Stomach (tissue), 4 donors: ENCODE measurements around the gene NAV2.

Source experiments
- EP300 ChIP-seq: sonication (generic); formaldehyde crosslinking; IDR thresholded peaks from one replicate; pipeline ENCODE4 v1.6.1; 2017; ENCODE audit warnings: antibody characterized with exemption
- POLR2A ChIP-seq, 4 donors: fragments of 450-650 bp; IDR thresholded peaks; one replicate each; pipeline ENCODE4 v1.6.1; 2016; ENCODE audit warnings: antibody characterized with exemption in 4 of 4, control low read depth in 2 of 4, mild to moderate bottlenecking in 1 of 4, moderate library complexity in 1 of 4
- POLR2AphosphoS5 ChIP-seq, 3 donors: sonication (generic); formaldehyde crosslinking; IDR thresholded peaks; one replicate each; pipeline ENCODE4 v1.6.1; 2016; ENCODE audit warnings: antibody characterized with exemption in 3 of 3
- TF ChIP-seq, protein P1 (sequence below), 7 experiments: fragments of 450-650 bp in 4 of 7; fragments of 200-600 bp in 3 of 7; sonication (generic) in 3 of 7; IDR thresholded peaks; one replicate each; pipeline ENCODE4 v1.5.1; 2016 to 2019; ENCODE audit warnings: antibody characterized with exemption in 7 of 7, control low read depth in 2 of 7, mild to moderate bottlenecking in 1 of 7

DNA sequence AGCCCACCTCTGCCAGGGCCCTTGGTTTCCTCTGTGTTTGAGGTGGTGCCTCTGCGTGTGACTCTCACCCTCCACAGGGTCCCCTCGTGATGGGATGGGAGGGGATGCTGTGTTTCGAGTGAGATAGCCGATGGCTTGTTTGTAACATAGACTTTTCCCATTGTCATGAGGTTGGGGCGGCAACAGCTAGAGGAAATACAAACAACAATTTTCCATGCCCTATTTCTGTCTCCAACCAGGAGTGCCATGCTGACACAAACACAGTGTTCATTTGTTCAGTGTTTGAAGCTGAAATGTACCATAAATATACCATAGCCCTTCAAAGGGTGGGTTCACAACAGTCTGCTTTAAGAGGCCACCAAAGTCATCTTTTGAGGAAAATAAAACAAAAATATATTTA is 19.5 kb upstream of the NAV2 start:
- TF ChIP-seq, protein P1, sequence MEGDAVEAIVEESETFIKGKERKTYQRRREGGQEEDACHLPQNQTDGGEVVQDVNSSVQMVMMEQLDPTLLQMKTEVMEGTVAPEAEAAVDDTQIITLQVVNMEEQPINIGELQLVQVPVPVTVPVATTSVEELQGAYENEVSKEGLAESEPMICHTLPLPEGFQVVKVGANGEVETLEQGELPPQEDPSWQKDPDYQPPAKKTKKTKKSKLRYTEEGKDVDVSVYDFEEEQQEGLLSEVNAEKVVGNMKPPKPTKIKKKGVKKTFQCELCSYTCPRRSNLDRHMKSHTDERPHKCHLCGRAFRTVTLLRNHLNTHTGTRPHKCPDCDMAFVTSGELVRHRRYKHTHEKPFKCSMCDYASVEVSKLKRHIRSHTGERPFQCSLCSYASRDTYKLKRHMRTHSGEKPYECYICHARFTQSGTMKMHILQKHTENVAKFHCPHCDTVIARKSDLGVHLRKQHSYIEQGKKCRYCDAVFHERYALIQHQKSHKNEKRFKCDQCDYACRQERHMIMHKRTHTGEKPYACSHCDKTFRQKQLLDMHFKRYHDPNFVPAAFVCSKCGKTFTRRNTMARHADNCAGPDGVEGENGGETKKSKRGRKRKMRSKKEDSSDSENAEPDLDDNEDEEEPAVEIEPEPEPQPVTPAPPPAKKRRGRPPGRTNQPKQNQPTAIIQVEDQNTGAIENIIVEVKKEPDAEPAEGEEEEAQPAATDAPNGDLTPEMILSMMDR (IDR thresholded peaks at IDR 0.05) = no peak
- TF ChIP-seq POLR2AphosphoS5 (IDR thresholded peaks at IDR 0.05) (no peak), POLR2A (IDR thresholded peaks at IDR 0.05) (no peak), EP300 (no peak)
